Central memory CD8-positive, alpha-beta T cell (primary cell): ENCODE results near the gene NHLH2.

Experiments used
- ATAC-seq: fragments of 150-1000 bp; cut with Tn5 transposase; replicated peaks from 2 replicates; pipeline ENCODE4 v1.10.0; 2022; ENCODE audit warnings: mild to moderate bottlenecking, moderate FRiP score, moderate number of reproducible peaks; ENCODE audit not compliant: poor library complexity, severe bottlenecking; ENCODE audit errors: extremely low read depth
- DNase-seq, 2 donors: peaks; one replicate each; pipeline ENCODE4 v3.0.0; 2021; ENCODE audit warnings: low spot score in 2 of 2
- H3K27ac Mint-ChIP-seq: one replicate; pipeline ENCODE4 v1.8.0; 2022; ENCODE audit warnings: low read depth, mild to moderate bottlenecking, moderate library complexity, mixed read lengths
- H3K27me3 Mint-ChIP-seq: one replicate; pipeline ENCODE4 v1.8.0; 2022; ENCODE audit warnings: mixed read lengths
- H3K36me3 Mint-ChIP-seq: one replicate; pipeline ENCODE4 v1.8.0; 2022; ENCODE audit warnings: mild to moderate bottlenecking, moderate library complexity, mixed read lengths; ENCODE audit not compliant: insufficient read depth
- H3K4me1 Mint-ChIP-seq: one replicate; pipeline ENCODE4 v1.8.0; 2022; ENCODE audit warnings: mixed read lengths
- H3K4me3 Mint-ChIP-seq: one replicate; pipeline ENCODE4 v1.8.0; 2022; ENCODE audit warnings: mild to moderate bottlenecking, moderate library complexity, mixed read lengths
- H3K9me3 Mint-ChIP-seq: one replicate; pipeline ENCODE4 v1.8.0; 2022; ENCODE audit warnings: mixed read lengths

The NHLH2 gene

DNA sequence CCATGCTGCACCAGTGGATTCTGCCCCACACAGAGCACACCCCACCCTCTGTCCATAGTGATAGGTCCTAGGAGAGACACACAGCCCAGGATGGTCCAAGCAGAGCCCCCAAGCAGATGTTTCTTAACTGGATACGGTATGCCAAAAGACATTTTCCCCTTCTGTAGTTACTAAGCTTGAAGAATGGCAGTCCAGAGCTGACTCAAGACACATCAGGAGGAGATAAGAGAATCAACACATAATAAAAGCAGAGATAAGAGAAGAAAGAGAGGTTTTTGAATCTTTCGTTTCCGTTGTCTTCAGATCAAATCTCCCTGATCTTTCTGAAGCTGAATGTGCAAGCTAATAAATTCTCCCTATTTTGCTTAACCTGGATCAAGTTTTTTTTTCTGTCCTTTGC is 50.6 kb downstream of the NHLH2 start:
- Mint-ChIP-seq H3K4me3 (no peak overlapping the region), H3K27ac (no peak overlapping the region), H3K36me3 (no peaks in the 10 kb centered on the region), H3K9me3 (no peaks in the 10 kb centered on the region), H3K4me1 (no peaks in the 10 kb centered on the region), H3K27me3 (peaks cover 47% of the 10 kb centered on the region)
- no peak for DNase-seq
- no peak for ATAC-seq
